Pancreas (tissue), 10 donors: Measurements from ENCODE around the gene ENO3. TPM values are rescaled to one million over a fixed set of nuclear protein-coding genes. Genes with fewer than 3 reads are reported as not detected.
"Not testable (repeated sequence)": the region's sequence is repeated elsewhere in the genome, so short reads cannot be mapped to it uniquely, and the experiment has no call there.

Experiments used
- ATAC-seq, 4 donors: fragments of 200-7000 bp; cut with Tn5 transposase; one replicate each; pipeline versions ENCODE4 v1.8.0 to v1.9.1; 2020; ENCODE audit warnings: mild to moderate bottlenecking in 4 of 4, moderate library complexity in 4 of 4
- DNase-seq, 6 donors: peaks; one replicate each; pipeline ENCODE4 v3.0.0-alpha.2; 2020
- FAIRE-seq: peaks from 2 replicates; lab custom pipeline; 2012; peaks lifted over from hg19 to GRCh38; lab: Jason Lieb, UNC
- H3K27ac ChIP-seq, 4 donors: fragments of 200-600 bp; sonication (generic); 1 replicate in 3 of 4; 2 replicates in 1 of 4; pipeline versions ENCODE4 v1.5.0 to v1.8.0; 2020
- H3K27me3 ChIP-seq, 4 donors: fragments of 200-600 bp; one replicate each; pipeline ENCODE4 v1.8.0; 2021
- H3K36me3 ChIP-seq, 3 donors: fragments of 200-600 bp; sonication (generic) in 1 of 3; one replicate each; pipeline versions ENCODE4 v1.5.0 to v1.8.0; 2020 to 2021
- H3K4me1 ChIP-seq, 3 donors: fragments of 200-600 bp; one replicate each; pipeline ENCODE4 v1.8.0; 2021
- H3K4me3 ChIP-seq, 4 donors: fragments of 200-600 bp; sonication (generic) in 2 of 4; one replicate each; pipeline versions ENCODE4 v1.5.0 to v1.8.0; 2020 to 2021
- H3K9me3 ChIP-seq, 4 donors: fragments of 200-600 bp; one replicate each; pipeline ENCODE4 v1.8.0; 2021
- CTCF ChIP-seq, 4 donors: fragments of 200-600 bp; sonication (generic) in 3 of 4; IDR thresholded peaks; one replicate each; pipeline versions ENCODE4 v1.5.0 to v1.8.0; 2021; ENCODE audit warnings: antibody characterized with exemption in 4 of 4
- WGBS, 2 donors: extraction: QIAGEN DNeasy Blood & Tissue Kit; methylation state at CpG; one replicate each; pipeline ENCODE4 v1.1.7; 2013; 5-methylcytosine and 5-hydroxymethylcytosine counted together
- intact Hi-C, 3 donors: fragments of 100-400 bp; cut with DNase I; formaldehyde crosslinking; loops; one replicate each; pipeline versions ENCODE4 v1.11.1 to v1.14.2; 2022
- polyA plus RNA-seq, 2 donors: library from polyadenylated mRNA; stranded (reverse); fragments of 200-250 nt; gene quantifications; one replicate each; pipeline ENCODE4 v1.2.3, GENCODE V29; 2013
- total RNA-seq, 6 donors: library from RNA; stranded (reverse); fragmentation: NEBNext Ultra II Directional in 4 of 6; extraction: Animal tissue kit (Norgen Biotek cat#: 25700) in 4 of 6; gene quantifications; one replicate each; pipeline versions ENCODE4 v1.2.1 to v1.2.4, GENCODE V29; 2021 to 2023
- donor health status: healthy with polysubstance abuse.
- donor health status: DM: no; HTN: no; CAD: no; lungs with moderate emphysema.
- donor health status: DM: no; HTN: no; CAD: no.
- donor health status: control.
- donor health status: control.
- donor health status: Bipolar disorder and iron deficiency.
- donor health status: DM: yes; HTN: yes; CAD: no.
- donor health status: DM: no; HTN: no; CAD: no.
- donor health status: DM: no; HTN: no; CAD: no.
- donor health status: DM: yes; HTN: yes; CAD: no.

Gene ENO3
- total and polyA plus RNA-seq, 8 donors, result 1.5 to 20.3 (median 2.6) TPM

DNA sequence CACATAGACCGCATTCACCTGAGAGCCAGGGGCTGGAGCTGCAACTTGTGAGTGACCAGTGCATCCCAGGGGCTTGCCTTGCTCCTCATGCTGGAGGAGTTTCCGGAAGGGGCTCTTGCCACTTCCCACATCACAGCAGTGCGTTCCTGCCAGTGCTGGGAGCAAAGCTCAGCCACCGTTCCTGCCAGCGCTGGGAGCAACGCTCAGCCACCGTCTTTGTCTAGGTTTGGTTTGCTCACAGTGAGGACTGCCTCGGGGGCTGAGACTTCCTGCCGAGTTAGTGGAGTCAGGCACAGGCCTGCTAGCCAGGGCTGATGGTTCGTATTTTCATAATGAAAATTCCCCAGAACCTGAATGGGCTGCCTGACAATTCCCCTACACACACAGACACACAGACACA lies 42.6 kb upstream of the ENO3 start:
- no peak overlapping the region for H3K27ac ChIP-seq
- H3K27me3 ChIP-seq, result no peaks in the 10 kb centered on the region
- H3K4me3 ChIP-seq, result no peak overlapping the region
- intact Hi-C loops, result loop anchor here in 1 of 3 donors (10.0 kb wide), 1 partner anchor 156 kb away; no protein-coding TSS in a partner anchor
- WGBS, 2 donors, result 66 to 79% methylated on average over 10 of the region's 10 CpGs
- no peak for TF ChIP-seq CTCF (IDR thresholded peaks at IDR 0.05)
- no peaks in the 10 kb centered on the region for H3K9me3 ChIP-seq
- H3K4me1 ChIP-seq, result peaks cover 0 to 4% (median 2%) of the 10 kb centered on the region in 3 donors
- FAIRE-seq (no peak), DNase-seq (peak in 1 of 6 donors; percentile 30), ATAC-seq (no peak)
- H3K36me3 ChIP-seq, result no peaks in the 10 kb centered on the region

- intact Hi-C loops, result loop anchor here in 1 of 3 donors (10.0 kb wide), 1 partner anchor 156 kb away; no protein-coding TSS in a partner anchor
- FAIRE-seq (no peak), ATAC-seq (peak; percentile 97 to 99 (median 99)), DNase-seq (peak; percentile 86 to 96 (median 89))
- no peaks in the 10 kb centered on the region for H3K27me3 ChIP-seq
- H3K36me3 ChIP-seq, result no peaks in the 10 kb centered on the region
- H3K4me3 ChIP-seq, result no peak overlapping the region
- no peaks in the 10 kb centered on the region for H3K9me3 ChIP-seq
- TF ChIP-seq CTCF (IDR thresholded peaks at IDR 0.05), result peak; percentile 63 to 81 (median 76)
- peak overlapping the region in 3 of 4 donors; percentile 15 to 60 (median 29) for H3K27ac ChIP-seq
- peaks cover 0 to 4% (median 0%) of the 10 kb centered on the region in 3 donors for H3K4me1 ChIP-seq
- 15 to 20% methylated on average over 20 of the region's 20 CpGs for whole genome bisulfite sequencing, 2 donors
These were observed 42.0 kb upstream of the ENO3 start for GRCh38 chr17:4908711-4909496.

- no peak for FAIRE-seq
- Histone ChIP-seq H3K36me3 (no peaks in the 10 kb centered on the region), H3K27me3 (no peaks in the 10 kb centered on the region), H3K27ac (no peak overlapping the region), H3K4me3 (no peak overlapping the region), H3K4me1 (peaks cover 0 to 4% (median 0%) of the 10 kb centered on the region in 3 donors), H3K9me3 (no peaks in the 10 kb centered on the region)
- ATAC-seq, result peak in 1 of 4 donors; percentile 31
- no peak for TF ChIP-seq CTCF (IDR thresholded peaks at IDR 0.05)
- no peak for DNase-seq
- 40% methylated on average over 1 of the region's 1 CpG for WGBS, 2 donors
- intact Hi-C loops, result loop anchor here in 1 of 3 donors (10.0 kb wide), 1 partner anchor 141 kb away; no protein-coding TSS in a partner anchor
These were observed 36.9 kb upstream of the ENO3 start for GRCh38 chr17:4913994-4914393.

- not testable (repeated sequence) for H3K27me3 ChIP-seq, H3K27ac ChIP-seq, H3K4me1 ChIP-seq, H3K9me3 ChIP-seq, H3K4me3 ChIP-seq, H3K36me3 ChIP-seq, ATAC-seq, FAIRE-seq
- intact Hi-C loops, result loop anchor here in 1 of 3 donors (10.0 kb wide), 1 partner anchor 140 kb away; no protein-coding TSS in a partner anchor
- WGBS, 2 donors, result 72 to 73% methylated on average over 4 of the region's 4 CpGs
- peak in 1 of 6 donors; percentile 6 for DNase-seq
These were observed 36.4 kb upstream of the ENO3 start for GRCh38 chr17:4914551-4914950.

GRCh38 chr17:4919511-4920047 lies 31.3 kb upstream of the ENO3 start:
- TF ChIP-seq CTCF (IDR thresholded peaks at IDR 0.05), result no peak
- Histone ChIP-seq H3K27ac (no peak overlapping the region), H3K27me3 (no peaks in the 10 kb centered on the region), H3K9me3 (no peaks in the 10 kb centered on the region), H3K36me3 (no peaks in the 10 kb centered on the region), H3K4me1 (no peaks in the 10 kb centered on the region), H3K4me3 (no peak overlapping the region)
- intact Hi-C loops, result loop anchor here in 1 of 3 donors (10.0 kb wide), 1 partner anchor 135 kb away; no protein-coding TSS in a partner anchor
- DNase-seq (peak in 1 of 6 donors; percentile 2), ATAC-seq (no peak), FAIRE-seq (no peak)
- 73 to 76% methylated on average over 8 of the region's 8 CpGs for WGBS, 2 donors
